Pancreas (tissue), 10 donors: ENCODE results near the gene BOLL. TPM values are rescaled to one million over a fixed set of nuclear protein-coding genes. Genes with fewer than 3 reads are reported as not detected.
A peak's percentile ranks its signal among the peaks of the same experiment; 100 is the strongest.

ENCODE experiments used
- ATAC-seq, 4 donors: fragments of 200-7000 bp; cut with Tn5 transposase; one replicate each; pipeline versions ENCODE4 v1.8.0 to v1.9.1; 2020; ENCODE audit warnings: mild to moderate bottlenecking in 4 of 4, moderate library complexity in 4 of 4
- DNase-seq, 6 donors: peaks; one replicate each; pipeline ENCODE4 v3.0.0-alpha.2; 2020
- FAIRE-seq: peaks from 2 replicates; lab custom pipeline; 2012; peaks lifted over from hg19 to GRCh38; lab: Jason Lieb, UNC
- H3K27ac ChIP-seq, 4 donors: fragments of 200-600 bp; sonication (generic); 1 replicate in 3 of 4; 2 replicates in 1 of 4; pipeline versions ENCODE4 v1.5.0 to v1.8.0; 2020
- H3K27me3 ChIP-seq, 4 donors: fragments of 200-600 bp; one replicate each; pipeline ENCODE4 v1.8.0; 2021
- H3K36me3 ChIP-seq, 3 donors: fragments of 200-600 bp; sonication (generic) in 1 of 3; one replicate each; pipeline versions ENCODE4 v1.5.0 to v1.8.0; 2020 to 2021
- H3K4me1 ChIP-seq, 3 donors: fragments of 200-600 bp; one replicate each; pipeline ENCODE4 v1.8.0; 2021
- H3K4me3 ChIP-seq, 4 donors: fragments of 200-600 bp; sonication (generic) in 2 of 4; one replicate each; pipeline versions ENCODE4 v1.5.0 to v1.8.0; 2020 to 2021
- H3K9me3 ChIP-seq, 4 donors: fragments of 200-600 bp; one replicate each; pipeline ENCODE4 v1.8.0; 2021
- CTCF ChIP-seq, 4 donors: fragments of 200-600 bp; sonication (generic) in 3 of 4; IDR thresholded peaks; one replicate each; pipeline versions ENCODE4 v1.5.0 to v1.8.0; 2021; ENCODE audit warnings: antibody characterized with exemption in 4 of 4
- WGBS, 2 donors: extraction: QIAGEN DNeasy Blood & Tissue Kit; methylation state at CpG; one replicate each; pipeline ENCODE4 v1.1.7; 2013; 5-methylcytosine and 5-hydroxymethylcytosine counted together
- intact Hi-C, 3 donors: fragments of 100-400 bp; cut with DNase I; formaldehyde crosslinking; loops; one replicate each; pipeline versions ENCODE4 v1.11.1 to v1.14.2; 2022
- polyA plus RNA-seq, 2 donors: library from polyadenylated mRNA; stranded (reverse); fragments of 200-250 nt; gene quantifications; one replicate each; pipeline ENCODE4 v1.2.3, GENCODE V29; 2013
- total RNA-seq, 6 donors: library from RNA; stranded (reverse); fragmentation: NEBNext Ultra II Directional in 4 of 6; extraction: Animal tissue kit (Norgen Biotek cat#: 25700) in 4 of 6; gene quantifications; one replicate each; pipeline versions ENCODE4 v1.2.1 to v1.2.4, GENCODE V29; 2021 to 2023
- donor health status: healthy with polysubstance abuse.
- donor health status: DM: no; HTN: no; CAD: no; lungs with moderate emphysema.
- donor health status: DM: no; HTN: no; CAD: no.
- donor health status: control.
- donor health status: control.
- donor health status: Bipolar disorder and iron deficiency.
- donor health status: DM: yes; HTN: yes; CAD: no.
- donor health status: DM: no; HTN: no; CAD: no.
- donor health status: DM: no; HTN: no; CAD: no.
- donor health status: DM: yes; HTN: yes; CAD: no.

Gene BOLL
- total and polyA plus RNA-seq, 8 donors, result not detected

DNA sequence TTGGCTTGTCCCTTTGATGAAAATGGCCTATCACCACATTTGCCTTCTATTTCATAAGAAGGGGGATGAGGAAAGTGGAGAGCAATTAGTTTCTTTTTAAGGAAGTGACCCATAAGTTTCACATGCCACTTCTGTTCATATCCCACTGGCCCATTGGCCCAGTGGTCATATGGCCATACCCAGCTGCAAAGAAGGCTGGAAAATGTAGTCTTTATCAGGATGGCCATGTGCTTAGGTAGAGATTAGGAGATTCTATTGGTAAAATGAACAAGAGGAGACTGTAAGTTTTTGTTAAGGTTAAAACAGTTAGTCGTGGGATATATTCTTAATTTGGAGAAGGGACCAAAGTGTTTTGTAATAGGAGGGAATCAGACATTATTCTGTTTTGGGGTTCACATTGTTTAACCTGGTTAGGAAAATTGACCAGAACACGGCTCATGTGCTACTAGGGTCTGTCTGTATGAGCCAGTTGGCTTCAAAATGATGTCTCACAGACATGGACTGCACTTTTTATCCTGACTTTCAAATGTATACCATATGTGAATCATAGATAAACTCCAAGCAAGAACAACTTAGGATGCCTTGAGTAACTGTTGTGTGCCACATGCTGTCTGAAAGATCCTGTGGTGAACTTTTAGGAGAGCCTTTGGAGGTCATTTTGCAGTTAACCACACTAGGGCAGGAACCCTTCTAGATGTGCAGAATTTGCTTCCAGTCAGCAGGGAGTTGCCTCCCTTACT lies 36.6 kb upstream of the BOLL start:
- H3K4me3 ChIP-seq, result no peak overlapping the region
- DNase-seq, result no peak
- no peak for TF ChIP-seq CTCF (IDR thresholded peaks at IDR 0.05)
- no peaks in the 10 kb centered on the region for H3K36me3 ChIP-seq
- H3K4me1 ChIP-seq, result no peaks in the 10 kb centered on the region
- H3K9me3 ChIP-seq, result no peaks in the 10 kb centered on the region
- no peak overlapping the region for H3K27ac ChIP-seq
- ATAC-seq, result no peak
- FAIRE-seq, result no peak
- WGBS, 2 donors, result 73 to 76% methylated on average over 2 of the region's 2 CpGs
- H3K27me3 ChIP-seq, result no peaks in the 10 kb centered on the region
- intact Hi-C loops, result no loop called here

- no peaks in the 10 kb centered on the region for H3K27me3 ChIP-seq
- H3K36me3 ChIP-seq, result no peaks in the 10 kb centered on the region
- intact Hi-C loops, result no loop called here
- FAIRE-seq, result no peak
- H3K4me1 ChIP-seq, result no peaks in the 10 kb centered on the region
- H3K27ac ChIP-seq, result no peak overlapping the region
- WGBS, 2 donors, result 70 to 76% methylated on average over 2 of the region's 2 CpGs
- no peak for ATAC-seq
- no peaks in the 10 kb centered on the region for H3K9me3 ChIP-seq
- no peak overlapping the region for H3K4me3 ChIP-seq
- no peak for TF ChIP-seq CTCF (IDR thresholded peaks at IDR 0.05)
- no peak for DNase-seq
Observed at GRCh38 chr2:197814526-197814925, 29.4 kb upstream of the BOLL start.

- peak in 3 of 4 donors; percentile 15 to 45 (median 21) for TF ChIP-seq CTCF (IDR thresholded peaks at IDR 0.05)
- intact Hi-C loops, result no loop called here
- no peaks in the 10 kb centered on the region for H3K9me3 ChIP-seq
- H3K36me3 ChIP-seq, result no peaks in the 10 kb centered on the region
- FAIRE-seq (peak; percentile 91), DNase-seq (no peak), ATAC-seq (peak; percentile 43 to 71 (median 63))
- 29 to 30% methylated on average over 3 of the region's 3 CpGs for WGBS, 2 donors
- no peak overlapping the region for H3K4me3 ChIP-seq
- no peaks in the 10 kb centered on the region for H3K27me3 ChIP-seq
- no peak overlapping the region for H3K27ac ChIP-seq
- H3K4me1 ChIP-seq, result no peaks in the 10 kb centered on the region
Observed at GRCh38 chr2:197813093-197813787, 28.1 kb upstream of the BOLL start.

- Histone ChIP-seq H3K36me3 (no peaks in the 10 kb centered on the region), H3K4me1 (no peaks in the 10 kb centered on the region), H3K27me3 (no peaks in the 10 kb centered on the region), H3K9me3 (no peaks in the 10 kb centered on the region), H3K27ac (no peak overlapping the region), H3K4me3 (no peak overlapping the region)
- 48% methylated on average over 3 of the region's 3 CpGs for WGBS, 2 donors
- ATAC-seq, result no peak
- intact Hi-C loops, result no loop called here
- TF ChIP-seq CTCF (IDR thresholded peaks at IDR 0.05), result no peak
- FAIRE-seq, result no peak
- no peak for DNase-seq
Observed at GRCh38 chr2:197810491-197810890, 25.4 kb upstream of the BOLL start.

- WGBS, 2 donors, result 93 to 96% methylated on average over 3 of the region's 3 CpGs
- Histone ChIP-seq H3K27ac (no peak overlapping the region), H3K4me1 (no peaks in the 10 kb centered on the region), H3K36me3 (no peaks in the 10 kb centered on the region), H3K4me3 (no peak overlapping the region), H3K27me3 (no peaks in the 10 kb centered on the region), H3K9me3 (no peaks in the 10 kb centered on the region)
- intact Hi-C loops, result no loop called here
- DNase-seq (no peak), ATAC-seq (no peak), FAIRE-seq (no peak)
- TF ChIP-seq CTCF (IDR thresholded peaks at IDR 0.05), result no peak
Observed at GRCh38 chr2:197810016-197810415, 24.9 kb upstream of the BOLL start.
